HTERT RPE-1 (cell line): ENCODE data around the gene MAP3K4.

Source experiments
- in situ Hi-C: fragments of 300-500 bp; cut with MboI; formaldehyde crosslinking; loops from 4 replicates; pipeline ENCODE4 v1.14.3; 2020; ENCODE audit warnings: low sequenced_read_pairs

MAP3K4 gene

DNA sequence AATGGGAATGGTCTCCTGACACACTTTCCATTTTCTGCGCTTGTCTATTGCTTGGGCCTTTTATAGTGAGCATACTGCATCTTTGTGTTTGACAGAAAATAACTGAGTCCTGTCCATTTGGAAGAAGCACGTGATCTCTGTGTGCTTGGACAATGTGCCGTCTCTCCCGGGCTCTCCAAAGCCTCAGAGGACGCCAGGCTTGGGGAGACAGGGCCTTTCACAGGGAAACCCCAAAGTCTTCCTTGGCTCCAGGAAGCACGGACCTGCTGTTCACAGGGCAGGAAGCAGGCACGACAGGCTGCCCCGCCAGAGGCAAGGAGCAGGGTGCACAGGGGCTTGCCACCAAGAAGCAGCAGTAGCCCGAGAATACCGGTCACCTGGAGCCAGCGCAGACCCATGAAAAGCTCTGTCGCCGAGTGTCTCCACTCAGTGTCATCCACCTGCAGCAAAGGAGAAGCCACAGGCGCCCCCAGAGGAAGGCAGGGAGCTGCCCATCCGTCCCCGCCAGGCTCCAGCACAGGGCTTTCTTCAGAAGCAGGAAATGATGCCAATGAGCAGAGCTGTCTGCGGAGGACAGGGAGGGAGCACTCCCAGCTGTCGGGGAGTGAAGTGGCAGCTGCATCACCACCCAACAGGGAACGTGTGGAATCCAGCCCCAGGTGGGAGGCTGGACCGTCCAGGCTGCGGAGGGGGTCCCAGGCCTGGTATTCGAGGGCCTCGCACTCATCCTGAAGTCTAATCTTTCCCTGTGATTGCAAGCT, 147.2 kb downstream of the MAP3K4 start:
- in situ Hi-C loops, result no loop called here

DNA sequence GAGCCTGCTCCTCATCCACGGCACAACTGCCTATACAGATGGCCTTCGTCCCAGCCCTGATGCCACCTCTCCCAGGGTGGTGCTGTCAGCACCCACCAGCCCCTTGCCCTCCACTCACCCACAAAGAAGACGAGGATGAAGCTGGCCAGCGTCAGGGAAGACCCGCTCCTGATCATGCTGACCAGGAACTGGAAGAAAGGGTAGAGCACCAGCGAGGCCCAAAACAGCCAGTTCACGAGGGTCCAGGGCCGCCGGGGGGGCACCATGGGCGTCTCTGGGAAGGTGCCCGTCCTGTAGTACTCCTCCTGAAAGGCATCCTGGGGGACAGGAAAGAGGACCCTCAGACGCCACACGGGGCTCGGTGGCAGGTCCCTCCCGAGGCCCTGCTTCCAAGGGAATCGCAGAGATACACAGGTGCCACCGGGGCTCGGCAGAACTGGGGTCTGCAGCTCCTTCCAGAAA, 147.8 kb downstream of the MAP3K4 start:
- in situ Hi-C loops, result no loop called here

DNA sequence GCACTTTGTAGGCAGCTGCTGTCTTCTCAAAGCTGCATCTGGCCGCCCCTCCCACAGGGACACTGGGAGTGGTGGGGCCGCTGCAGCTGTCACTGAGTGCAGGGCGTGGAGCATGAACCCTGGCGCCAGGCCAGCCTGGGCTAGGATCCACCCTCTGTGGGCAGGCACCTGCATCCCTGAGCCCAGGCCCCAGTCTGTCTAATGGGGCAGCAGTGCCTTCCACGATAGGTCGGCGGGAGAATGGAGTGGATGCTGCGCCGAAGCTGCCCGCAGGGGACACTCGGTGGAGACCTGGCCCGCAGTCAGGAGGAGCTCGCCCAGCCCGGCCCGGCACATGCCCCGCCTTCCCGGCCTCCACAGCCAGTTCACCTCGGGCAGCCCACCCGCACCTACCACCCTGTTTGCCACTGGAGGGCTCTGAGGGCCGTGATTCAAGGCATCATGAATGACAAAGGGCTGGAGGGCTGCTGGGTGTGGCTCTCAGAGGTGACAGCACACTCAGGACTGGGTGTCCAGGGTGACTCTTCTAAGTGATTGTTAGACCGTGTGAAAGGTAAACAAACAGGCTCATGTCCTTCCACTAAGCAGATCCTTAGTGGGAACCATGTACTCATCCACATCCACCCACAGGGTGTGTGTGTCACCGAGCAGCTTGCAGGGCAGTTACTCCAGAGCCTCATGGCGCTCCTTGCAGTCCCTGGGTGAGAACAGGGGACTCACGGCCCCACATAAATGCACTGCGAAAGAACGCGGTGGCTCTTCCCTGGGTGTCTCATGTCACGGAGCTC, 148.4 kb downstream of the MAP3K4 start:
- in situ Hi-C loops, result no loop called here

DNA sequence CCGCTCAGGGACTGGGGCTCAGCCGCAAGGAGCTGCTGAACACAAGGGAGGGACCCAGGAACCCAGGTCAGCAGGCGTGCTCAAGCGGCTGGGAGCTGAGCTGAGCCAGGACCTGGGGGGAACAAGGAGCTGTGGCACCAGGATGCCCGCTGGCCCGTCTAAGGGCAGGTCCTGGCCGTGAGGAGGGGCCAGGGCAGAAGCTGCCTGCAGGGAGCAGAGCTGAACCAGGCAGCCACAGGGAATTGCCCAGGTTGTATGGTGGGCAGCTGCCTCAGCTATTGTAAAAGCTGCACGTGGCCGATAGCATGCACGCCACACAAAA, 148.9 kb downstream of the MAP3K4 start:
- in situ Hi-C loops, result no loop called here

DNA sequence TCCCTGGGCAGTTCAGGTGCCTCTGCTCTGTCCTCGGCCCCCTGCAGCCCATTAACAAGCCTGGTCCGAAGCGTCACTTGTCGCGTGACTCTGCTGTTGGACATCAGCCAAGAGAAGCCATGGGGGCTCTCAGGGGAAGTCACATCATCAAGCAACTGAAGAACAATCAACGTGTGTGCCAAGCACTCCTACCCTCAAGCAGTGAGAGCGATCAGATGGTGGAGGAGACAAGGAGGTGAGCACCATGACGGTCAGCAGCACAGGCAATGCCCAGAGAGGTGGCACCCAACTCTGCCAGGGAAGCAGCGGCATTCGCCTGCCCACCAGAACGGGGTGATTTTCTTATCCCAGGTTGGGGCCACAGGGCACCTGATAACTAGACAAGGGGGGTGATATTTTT, 149.6 kb downstream of the MAP3K4 start:
- in situ Hi-C loops, result no loop called here

DNA sequence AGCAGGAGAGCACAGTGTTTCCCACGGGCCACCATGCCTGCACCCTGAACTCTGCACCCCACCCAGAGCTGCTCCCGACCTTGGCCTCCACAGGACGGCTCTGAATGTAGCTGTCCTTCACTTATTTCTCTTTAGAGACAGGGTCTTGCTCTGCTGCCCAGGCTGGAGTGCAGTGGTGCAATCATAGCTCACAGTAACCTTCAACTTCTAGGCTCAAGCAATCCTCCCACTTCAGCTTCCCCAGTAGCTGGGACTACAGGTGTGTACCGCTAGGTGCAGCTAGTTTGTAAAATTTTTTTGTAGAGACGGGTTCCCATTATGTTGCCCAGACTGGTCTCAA, 151.4 kb downstream of the MAP3K4 start:
- in situ Hi-C loops, result no loop called here

DNA sequence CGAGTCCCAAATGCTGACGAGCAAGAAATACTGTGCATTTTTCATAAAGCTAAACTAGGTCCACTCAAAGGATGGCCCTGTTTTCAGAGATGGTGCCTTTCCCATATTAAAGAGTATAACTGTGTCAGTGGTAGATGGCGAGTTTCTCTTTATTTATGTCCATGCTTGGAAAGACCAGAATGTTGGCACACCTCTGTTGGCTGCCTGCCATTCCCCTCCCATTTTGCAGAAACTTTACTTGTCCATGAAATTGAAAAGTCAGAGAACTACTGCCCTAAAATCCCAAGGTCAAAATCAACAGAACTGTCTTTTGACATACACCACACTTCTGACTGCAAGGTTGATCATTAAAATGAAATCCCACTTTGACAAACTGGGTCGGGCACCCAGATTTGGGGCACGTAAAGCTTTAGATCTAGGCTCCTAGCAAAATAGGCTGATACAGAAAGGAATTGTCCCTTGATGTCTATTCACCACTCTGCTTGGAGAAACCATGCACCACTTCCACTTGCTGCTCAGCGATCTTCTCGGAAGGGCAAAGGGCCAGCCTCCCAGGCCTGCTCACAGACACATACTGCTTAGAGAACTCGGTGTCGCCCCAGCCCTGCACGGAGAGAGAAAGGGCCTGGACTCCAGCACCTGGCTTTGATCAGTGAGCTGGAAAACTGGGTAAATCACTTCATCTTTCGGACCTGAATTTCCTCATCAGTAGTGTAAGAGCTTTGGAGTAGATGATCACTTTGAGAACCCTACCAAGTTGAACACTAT, 152.3 kb downstream of the MAP3K4 start:
- in situ Hi-C loops, result no loop called here

DNA sequence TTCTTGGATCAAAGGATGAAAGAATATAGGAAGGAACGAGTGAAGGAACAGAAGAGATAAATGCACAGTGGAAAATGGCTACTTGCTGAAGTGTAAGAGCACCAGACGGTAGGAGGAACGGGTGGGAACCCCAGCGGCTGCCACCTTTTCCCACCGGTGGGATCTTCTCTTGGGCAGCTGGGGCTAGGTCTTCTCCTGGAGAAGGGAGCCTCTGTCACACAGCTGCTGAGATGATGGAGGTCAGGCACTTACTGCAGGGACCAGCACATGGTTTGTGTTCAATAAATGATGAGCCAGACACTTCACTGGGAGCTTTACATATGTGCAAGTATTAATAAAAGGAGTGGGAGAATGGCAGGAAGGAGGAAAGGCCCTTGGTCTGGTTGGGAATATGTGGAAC, 158.6 kb downstream of the MAP3K4 start:
- in situ Hi-C loops, result no loop called here

DNA sequence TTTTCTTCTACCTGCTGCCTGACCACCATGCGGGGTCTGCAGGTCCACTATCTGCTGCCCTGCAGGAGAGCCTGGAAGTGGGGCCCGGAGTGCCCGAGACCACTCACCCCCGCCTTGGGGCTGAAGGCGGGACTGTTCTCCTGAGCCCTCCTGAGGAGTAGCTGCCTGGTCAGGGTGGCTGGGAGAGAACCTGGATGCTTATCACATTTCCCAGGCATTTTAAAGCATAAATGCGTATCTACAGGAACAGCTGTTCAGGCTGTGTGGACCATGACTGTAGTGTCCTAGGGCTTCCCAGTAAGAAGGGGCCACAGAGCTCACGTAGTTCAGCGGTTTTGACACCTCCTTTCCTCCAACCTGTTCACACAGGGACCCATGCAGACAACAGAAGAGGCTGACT, 159.0 kb downstream of the MAP3K4 start:
- in situ Hi-C loops, result no loop called here

DNA sequence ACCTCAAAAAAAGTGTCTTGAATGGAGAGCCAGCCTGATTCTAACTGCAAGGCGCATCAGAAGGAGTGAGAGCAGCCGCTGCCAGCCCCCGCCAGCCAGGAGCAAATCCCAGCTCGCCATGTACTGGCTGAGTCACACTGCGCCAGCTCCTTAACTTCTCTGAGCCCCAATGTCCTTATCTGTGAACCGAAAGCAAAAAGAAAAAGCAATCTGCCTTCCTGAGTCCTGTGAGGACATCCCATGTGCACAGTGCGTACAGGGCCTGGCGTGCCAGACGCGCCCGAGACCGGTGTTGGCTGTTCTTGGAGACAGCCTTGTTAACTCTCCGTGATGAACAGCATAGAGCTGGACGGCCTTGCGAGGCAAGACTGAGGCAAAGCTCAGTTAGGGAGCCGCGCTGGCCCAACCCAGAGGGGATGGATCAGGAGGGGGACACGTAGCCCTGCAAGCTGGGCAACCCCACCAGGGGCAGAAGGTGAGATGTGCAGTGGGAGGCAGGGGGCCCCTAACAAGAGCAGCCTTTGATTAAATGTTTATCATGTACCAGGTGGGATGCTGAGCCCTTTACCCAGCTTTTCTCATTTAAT, 159.6 kb downstream of the MAP3K4 start:
- in situ Hi-C loops, result no loop called here

DNA sequence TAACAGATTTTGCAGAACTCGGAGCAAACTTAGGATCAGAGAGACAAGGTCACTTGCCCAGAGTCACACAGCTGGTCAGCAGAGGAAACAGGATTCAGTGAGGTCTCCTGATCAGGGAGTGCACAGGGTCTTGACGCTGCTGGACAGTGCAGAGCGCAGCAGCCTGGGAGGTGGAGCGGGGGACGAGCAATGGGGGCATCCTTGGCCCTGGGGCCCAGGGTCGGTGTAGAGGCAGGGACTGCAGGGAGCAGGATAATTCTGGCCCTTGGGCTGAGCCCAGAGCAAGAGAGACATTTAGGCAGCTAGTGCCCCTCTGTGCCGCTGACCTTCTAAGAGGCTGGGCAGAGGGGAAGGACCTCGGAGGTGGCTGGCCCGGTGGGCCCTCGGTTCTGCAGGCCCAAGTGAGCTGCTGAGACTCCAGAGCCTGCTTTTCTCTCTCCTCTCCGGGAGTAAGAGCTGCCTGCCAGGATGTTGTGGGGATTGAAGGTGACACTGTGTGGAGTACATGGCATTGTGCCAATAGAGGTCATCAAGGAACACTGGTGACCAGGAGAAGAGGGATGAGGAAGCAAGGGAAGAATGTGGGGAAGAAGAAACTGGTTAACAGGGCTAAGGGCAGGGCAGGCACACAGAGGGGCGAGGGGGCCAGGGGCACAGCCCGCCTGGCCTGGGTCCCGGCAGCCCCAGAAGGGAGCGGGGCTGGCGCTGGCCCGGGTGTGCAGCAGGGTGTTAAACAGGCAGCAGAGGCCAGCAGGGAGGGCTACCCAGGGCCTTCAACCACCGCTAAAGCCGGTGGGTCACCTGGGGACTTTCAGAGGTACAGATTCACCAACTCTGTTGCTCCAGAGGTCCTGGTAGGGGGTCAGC, 160.3 kb downstream of the MAP3K4 start:
- in situ Hi-C loops, result no loop called here

DNA sequence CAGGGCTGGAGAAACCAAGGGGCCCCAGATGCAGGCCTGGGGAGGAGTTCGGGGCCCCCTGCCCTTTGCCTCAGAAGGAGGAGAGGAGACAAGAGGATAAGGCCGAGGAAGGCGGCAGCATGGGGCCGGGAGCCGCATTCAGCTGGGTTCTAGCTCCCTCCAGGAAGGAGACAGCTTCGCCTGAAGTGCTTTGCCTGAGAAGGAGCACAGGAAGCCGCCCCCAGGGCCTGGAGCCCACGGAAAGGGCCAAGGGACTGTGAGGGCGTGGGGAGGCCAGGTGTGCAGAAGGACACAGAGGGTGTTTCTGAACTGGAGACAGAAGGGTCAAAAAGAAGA, 160.9 kb downstream of the MAP3K4 start:
- in situ Hi-C loops, result no loop called here

DNA sequence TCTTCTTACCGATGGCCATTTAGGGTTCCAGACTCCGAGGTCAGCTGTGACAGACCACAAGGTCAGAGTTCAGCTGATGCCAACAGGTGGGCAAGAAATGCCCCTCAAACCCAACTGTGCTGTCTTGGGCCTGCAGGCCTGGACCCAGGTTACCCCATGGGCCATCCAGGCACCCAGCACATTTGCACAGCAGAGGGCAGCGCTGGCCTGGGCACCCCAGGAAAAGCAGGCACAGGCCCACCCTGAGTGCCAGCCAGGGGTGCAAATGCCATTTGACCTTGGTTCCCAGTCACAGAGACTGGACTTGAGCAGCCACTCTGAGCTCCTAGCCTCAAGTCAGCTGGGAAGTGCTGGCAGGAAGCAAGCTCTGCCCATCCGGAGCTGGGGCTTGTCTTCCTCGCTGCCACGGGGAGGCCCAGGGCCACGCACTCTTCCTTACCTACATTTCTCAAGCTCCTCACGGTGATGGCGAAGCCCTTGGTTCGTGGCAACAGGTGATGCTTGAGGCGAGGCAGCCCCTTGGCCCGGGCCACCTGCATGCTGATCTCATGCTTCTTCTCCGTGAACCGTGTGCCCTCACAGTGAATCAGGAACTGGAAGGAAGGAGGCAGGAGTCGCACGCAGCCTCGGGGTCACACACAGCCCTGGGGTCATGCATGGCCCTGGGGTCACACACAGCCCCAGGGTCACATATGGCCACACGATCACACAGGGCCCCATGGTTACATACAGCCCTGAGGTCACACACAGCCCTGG, 161.5 kb downstream of the MAP3K4 start:
- in situ Hi-C loops, result no loop called here

DNA sequence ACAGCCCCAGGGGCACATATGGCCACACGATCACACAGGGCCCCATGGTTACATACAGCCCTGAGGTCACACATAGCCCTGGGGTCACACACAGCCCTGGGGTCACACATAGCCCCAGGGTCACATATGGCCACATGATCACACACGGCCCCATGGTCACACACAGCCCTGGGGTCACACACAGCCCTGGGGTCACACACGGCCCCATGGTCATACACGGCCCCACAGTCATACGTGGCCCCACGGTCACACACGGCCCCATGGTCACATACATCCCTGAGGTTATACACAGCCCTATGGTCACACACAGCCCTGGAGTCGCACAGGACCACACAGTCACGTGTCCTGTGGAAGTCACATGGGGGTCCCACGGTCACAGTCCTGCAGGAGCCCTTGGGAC, 162.2 kb downstream of the MAP3K4 start:
- in situ Hi-C loops, result no loop called here

DNA sequence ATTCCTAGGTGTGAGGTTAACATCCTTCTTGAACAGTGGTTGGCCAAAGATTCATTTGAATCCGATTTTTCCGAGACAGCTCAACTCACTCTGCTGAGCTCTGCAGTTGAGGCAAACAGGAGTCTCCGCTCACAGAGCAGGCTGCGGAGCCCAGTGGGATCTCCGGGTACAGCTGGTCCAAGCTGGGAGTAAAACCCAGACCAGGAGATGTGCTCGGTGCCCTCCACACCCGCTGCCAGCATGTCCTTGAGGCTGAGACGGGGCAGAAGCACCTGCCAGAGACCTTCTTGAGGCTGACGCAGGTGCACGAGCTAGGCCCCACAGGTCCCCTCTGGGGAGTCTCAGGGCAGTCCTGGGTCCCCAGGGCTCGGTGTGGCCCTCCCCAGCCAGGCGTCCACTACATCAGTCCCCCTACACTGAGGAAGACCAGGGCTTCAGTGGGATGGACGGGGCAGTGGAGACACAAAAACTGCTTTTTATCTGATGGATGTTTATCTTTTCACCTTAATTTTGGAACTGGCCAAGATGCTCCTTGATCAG, 163.3 kb downstream of the MAP3K4 start:
- in situ Hi-C loops, result no loop called here

DNA sequence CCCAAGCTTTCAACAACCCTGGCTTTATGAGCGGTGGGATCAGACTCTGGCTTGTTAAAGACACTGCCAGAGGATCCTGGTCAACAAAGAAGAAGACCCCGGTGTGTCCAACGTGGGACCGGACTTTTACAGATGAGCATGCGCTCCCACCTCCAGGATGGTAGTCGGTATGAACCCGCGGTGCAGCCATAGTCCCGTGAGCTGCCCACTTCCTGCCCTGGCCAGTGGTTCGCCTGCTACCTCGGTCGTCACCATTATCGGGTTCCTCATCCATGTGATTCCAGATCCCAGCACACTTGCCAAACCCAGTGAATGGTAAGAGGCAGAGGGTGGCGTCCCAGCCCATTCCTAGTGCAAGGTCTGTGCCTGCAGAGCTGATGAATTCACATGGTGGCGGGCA, 169.6 kb downstream of the MAP3K4 start:
- in situ Hi-C loops, result no loop called here

DNA sequence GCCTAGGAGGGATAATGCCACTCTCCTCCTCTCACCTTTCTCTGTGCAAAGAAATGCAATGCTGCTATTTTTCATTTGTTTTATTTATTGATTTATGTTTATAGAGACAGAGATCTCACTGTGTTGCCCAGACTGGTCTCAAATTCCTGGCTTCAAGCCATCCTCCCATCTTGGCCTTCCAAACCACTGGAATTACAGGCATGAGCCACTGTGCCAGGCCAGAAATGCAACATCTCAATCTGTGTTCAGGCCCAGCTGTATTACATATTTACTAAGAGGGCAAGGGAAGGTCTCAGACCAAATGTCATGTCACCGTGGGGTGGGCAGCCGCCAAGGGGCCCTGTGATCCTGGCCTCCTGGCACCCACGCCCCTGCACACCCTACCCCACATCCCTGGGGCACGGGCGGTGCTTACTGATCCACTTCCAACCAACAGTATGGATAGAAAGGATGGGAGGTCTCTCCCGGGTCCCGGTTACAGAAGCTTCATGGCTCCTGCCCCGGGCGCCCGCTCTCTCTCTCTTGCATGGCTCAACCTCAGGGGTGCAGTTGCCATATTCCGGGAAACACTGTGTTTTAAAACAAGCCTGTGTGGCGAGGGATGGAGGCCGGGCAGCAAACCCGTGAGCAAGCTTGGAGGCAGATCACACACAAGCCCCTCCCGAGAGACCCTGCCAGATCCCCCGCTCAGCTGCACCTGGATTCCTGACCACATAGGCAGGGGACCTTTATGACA, 170.5 kb downstream of the MAP3K4 start:
- in situ Hi-C loops, result no loop called here

DNA sequence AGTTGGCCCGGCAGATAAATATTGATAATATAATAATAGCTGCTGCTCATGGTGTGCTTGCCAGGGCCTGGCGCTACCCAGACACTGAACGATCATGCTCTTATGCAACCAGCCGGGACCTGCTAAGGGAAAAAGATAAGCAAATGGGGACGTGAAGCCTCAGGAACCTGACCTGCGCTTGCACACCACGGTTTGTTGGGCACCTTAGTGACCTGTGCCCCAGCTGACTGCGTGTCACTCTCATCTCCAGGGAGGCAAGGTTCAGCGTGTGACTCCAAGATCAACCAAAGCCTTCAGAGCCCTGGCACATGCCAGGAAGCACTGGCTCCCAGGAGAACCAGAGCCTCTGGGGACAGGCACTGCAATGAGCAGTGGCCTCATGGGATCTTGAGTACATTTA, 171.2 kb downstream of the MAP3K4 start:
- in situ Hi-C loops, result no loop called here
